Heart left ventricle (tissue), 16 donors: ENCODE measurements around the gene ZNRD2. TPM values are rescaled to one million over a fixed set of nuclear protein-coding genes. Genes with fewer than 3 reads are reported as not detected.
A peak's percentile ranks its signal among the peaks of the same experiment; 100 is the strongest.

ENCODE experiments used
- ATAC-seq, 4 donors: fragments of 200-7000 bp; cut with Tn5 transposase; one replicate each; pipeline ENCODE4 v1.9.1; 2020 to 2022; ENCODE audit warnings: moderate library complexity in 4 of 4, mild to moderate bottlenecking in 3 of 4, moderate number of reproducible peaks in 1 of 4
- DNase-seq, 5 donors: peaks; one replicate each; pipeline ENCODE4 v3.0.0-alpha.2; 2020
- H3K27ac ChIP-seq, 12 donors: fragments of 200-600 bp; sonication (generic) in 4 of 12; one replicate each; pipeline versions ENCODE4 v1.5.0 to v1.8.0; 2016 to 2022; ENCODE audit warnings: mild to moderate bottlenecking in 2 of 12
- H3K27me3 ChIP-seq, 9 donors: fragments of 200-600 bp; sonication (generic) in 2 of 9; one replicate each; pipeline versions ENCODE4 v1.5.1 to v1.8.0; 2016 to 2022; ENCODE audit warnings: mild to moderate bottlenecking in 3 of 9
- H3K36me3 ChIP-seq, 9 donors: fragments of 200-600 bp; sonication (generic) in 2 of 9; one replicate each; pipeline versions ENCODE4 v1.5.0 to v1.8.0; 2018 to 2022; ENCODE audit warnings: mild to moderate bottlenecking in 2 of 9
- H3K4me1 ChIP-seq, 12 donors: fragments of 200-600 bp; sonication (generic) in 4 of 12; one replicate each; pipeline versions ENCODE4 v1.5.0 to v1.8.0; 2016 to 2022; ENCODE audit warnings: mild to moderate bottlenecking in 3 of 12
- H3K4me3 ChIP-seq, 12 donors: fragments of 200-600 bp; sonication (generic) in 4 of 12; one replicate each; pipeline versions ENCODE4 v1.5.0 to v1.8.0; 2017 to 2022; ENCODE audit warnings: mild to moderate bottlenecking in 9 of 12, moderate library complexity in 4 of 12
- H3K9me3 ChIP-seq, 12 donors: fragments of 200-600 bp; sonication (generic) in 4 of 12; one replicate each; pipeline versions ENCODE4 v1.5.0 to v1.8.0; 2016 to 2022; ENCODE audit warnings: mild to moderate bottlenecking in 1 of 12
- POLR2A ChIP-seq, 2 donors: fragments of 450-650 bp; IDR thresholded peaks; one replicate each; pipeline ENCODE4 v1.6.1; 2017; ENCODE audit warnings: antibody characterized with exemption in 2 of 2, mild to moderate bottlenecking in 2 of 2, moderate library complexity in 2 of 2
- WGBS, 4 donors: extraction: QIAGEN DNeasy Blood & Tissue Kit in 2 of 4; methylation state at CpG; one replicate each; pipeline versions ENCODE4 v1.1.5 to v1.1.7; 2013 to 2018; 5-methylcytosine and 5-hydroxymethylcytosine counted together
- intact Hi-C, 10 donors: fragments of 100-400 bp; cut with DNase I; formaldehyde crosslinking; loops; one replicate each; pipeline versions ENCODE4 v1.11.1 to v1.14.2; 2022
- polyA plus RNA-seq, 2 donors: library from polyadenylated mRNA; stranded (reverse); fragments of 200-250 nt; gene quantifications; one replicate each; pipeline ENCODE4 v1.2.3, GENCODE V29; 2013
- total RNA-seq, 9 donors: library from RNA; depleted of rRNA in 2 of 9; stranded (reverse); fragments of >200 nt in 2 of 9; fragmentation: NEBNext Ultra II Directional in 3 of 9; extraction: Animal tissue kit (Norgen Biotek cat#: 25700) in 3 of 9; gene quantifications; one replicate each; pipeline versions ENCODE4 v1.1.0 to v1.2.4, GENCODE V29; 2016 to 2023
- TF ChIP-seq, protein P1 (sequence below), 12 donors: fragments of 200-600 bp; sonication (generic) in 4 of 12; IDR thresholded peaks; one replicate each; pipeline versions ENCODE4 v1.5.0 to v1.8.0; 2018 to 2022; ENCODE audit warnings: antibody characterized with exemption in 12 of 12, mild to moderate bottlenecking in 5 of 12
- donor health status: ischemic (EF 13 %, LVEDD 7.1; RV severe dilation, severe dysfunction).
- donor health status: healthy with polysubstance abuse.
- donor health status: DM: no; HTN: yes; CAD: no.
- donor health status: DM: no; HTN: no; CAD: no.
- donor health status: ischemic (EF 25% LVEDD 6.9; RV normal size, moderate dysfunction).
- donor health status: ischemic (EF 25% LVEDD 5.7; RV mildly dilated, moderate dysfunction).
- donor health status: healthy.
- donor health status: DM: yes; HTN: yes; CAD: no.
- donor health status: ischemic (EF 35%, LVEDD 5.7; RV mildly dilated, moderate dysfunction).
- donor health status: nonischemic (EF 11% LVEDD 7.7; RV severe dilation, severe dysfunction).
- donor health status: DM: yes; HTN: yes; CAD: no.
- donor health status: PGD.
- donor health status: ischemic (EF 29% LVEDD 5.4; RV normal size, mild dysfunction).
- donor health status: nonischemic (EF 23%, LVEDD 6.1; RV moderate dilation, normal function).

The ZNRD2 gene
- total and polyA plus RNA-seq, 11 donors, result 23.2 to 101 (median 35.7) TPM

GRCh38 chr11:65613091-65613928, 43.0 kb downstream of the ZNRD2 start:
- ATAC-seq, result no peak
- Histone ChIP-seq H3K9me3 (no peaks in the 10 kb centered on the region), H3K36me3 (peaks cover 0 to 53% (median 34%) of the 10 kb centered on the region in 9 donors), H3K27ac (peak overlapping the region; percentile 93 to 99 (median 97)), H3K4me3 (peak overlapping the region; percentile 64 to 100 (median 96)), H3K27me3 (no peaks in the 10 kb centered on the region), H3K4me1 (peaks cover 5 to 77% (median 50%) of the 10 kb centered on the region in 12 donors)
- WGBS, 4 donors, result 13 to 27% (median 18%) methylated on average over 13 to 43 of the region's 43 CpGs
- intact Hi-C loops, result loop anchor here in 6 of 10 donors (2.0 to 10.0 kb wide), 5 partner anchors 36 to 161 kb away; partner anchors contain the start of genes EHBP1L1 (in 3 of the 6), FAM89B (in 2 of the 6), KAT5 (in 1 of the 6) and ZNRD2 (in 1 of the 6)
- no peak for TF ChIP-seq POLR2A (IDR thresholded peaks at IDR 0.05)
- TF ChIP-seq, protein P1, sequence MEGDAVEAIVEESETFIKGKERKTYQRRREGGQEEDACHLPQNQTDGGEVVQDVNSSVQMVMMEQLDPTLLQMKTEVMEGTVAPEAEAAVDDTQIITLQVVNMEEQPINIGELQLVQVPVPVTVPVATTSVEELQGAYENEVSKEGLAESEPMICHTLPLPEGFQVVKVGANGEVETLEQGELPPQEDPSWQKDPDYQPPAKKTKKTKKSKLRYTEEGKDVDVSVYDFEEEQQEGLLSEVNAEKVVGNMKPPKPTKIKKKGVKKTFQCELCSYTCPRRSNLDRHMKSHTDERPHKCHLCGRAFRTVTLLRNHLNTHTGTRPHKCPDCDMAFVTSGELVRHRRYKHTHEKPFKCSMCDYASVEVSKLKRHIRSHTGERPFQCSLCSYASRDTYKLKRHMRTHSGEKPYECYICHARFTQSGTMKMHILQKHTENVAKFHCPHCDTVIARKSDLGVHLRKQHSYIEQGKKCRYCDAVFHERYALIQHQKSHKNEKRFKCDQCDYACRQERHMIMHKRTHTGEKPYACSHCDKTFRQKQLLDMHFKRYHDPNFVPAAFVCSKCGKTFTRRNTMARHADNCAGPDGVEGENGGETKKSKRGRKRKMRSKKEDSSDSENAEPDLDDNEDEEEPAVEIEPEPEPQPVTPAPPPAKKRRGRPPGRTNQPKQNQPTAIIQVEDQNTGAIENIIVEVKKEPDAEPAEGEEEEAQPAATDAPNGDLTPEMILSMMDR (IDR thresholded peaks at IDR 0.05), result no peak
- DNase-seq, result peak in 2 of 5 donors; percentile 53 to 69

DNA sequence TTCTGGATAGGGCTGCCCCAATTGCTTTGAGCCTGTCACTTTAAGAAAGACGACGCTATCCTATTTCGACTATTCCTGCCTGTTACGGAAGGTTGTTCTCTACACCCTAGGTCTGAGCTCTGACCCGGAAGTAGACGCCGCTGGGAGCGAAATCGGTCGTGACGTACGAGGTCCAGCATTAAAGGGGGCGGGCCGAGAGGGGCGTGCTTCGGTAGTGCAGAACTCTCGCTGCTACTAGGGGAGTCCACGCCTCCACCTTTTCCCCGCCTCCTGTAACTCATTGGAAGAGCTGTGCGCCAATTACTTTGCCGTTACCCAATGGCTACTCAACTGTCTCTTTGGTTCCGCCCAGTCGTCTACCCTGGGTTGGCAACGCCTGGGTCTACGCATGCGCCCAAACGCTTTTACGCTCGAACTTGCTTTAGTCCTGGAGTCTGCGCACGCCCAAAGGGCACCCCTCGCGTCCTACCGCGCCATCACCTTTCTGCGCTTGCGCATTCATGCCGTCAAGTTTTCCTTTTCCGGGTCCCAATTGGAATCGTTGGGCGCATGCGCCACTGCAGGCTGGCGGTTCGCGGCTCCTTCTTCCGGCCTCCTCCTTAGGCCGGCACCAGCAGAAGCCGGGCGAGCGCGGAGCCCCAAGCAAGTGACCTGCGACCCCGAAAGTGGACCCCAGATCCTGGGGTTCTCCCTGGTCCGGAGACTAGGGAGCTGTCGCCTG, 45.1 kb downstream of the ZNRD2 start, which contains the start of gene PCNX3:
Gene PCNX3 (plus strand): TSS at position 548 of the 721 bp plus-strand sequence. CDS start 536 bp downstream, outside the sequence.
- Histone ChIP-seq H3K27me3 (no peaks in the 10 kb centered on the region), H3K9me3 (no peaks in the 10 kb centered on the region), H3K4me1 (peaks cover 5 to 57% (median 34%) of the 10 kb centered on the region in 12 donors), H3K27ac (peak within 1 kb of the TSS; percentile 95 to 99 (median 97)), H3K4me3 (peak within 1 kb of the TSS; percentile 89 to 100 (median 96)), H3K36me3 (peaks cover 0 to 54% (median 40%) of the 10 kb centered on the region in 9 donors)
- WGBS, 4 donors, result 0% methylated on average over 43 to 55 of the region's 55 CpGs
- peak; percentile 86 to 90 (median 88) for ATAC-seq
- intact Hi-C loops, result loop anchor here in 5 of 10 donors (2.0 to 10.0 kb wide), 7 partner anchors 37 to 242 kb away; partner anchors contain the start of genes CFL1 (in 1 of the 5), KAT5 (in 1 of the 5) and RELA (in 1 of the 5)
- DNase-seq, result peak; percentile 100
- TF ChIP-seq, protein P1 (IDR thresholded peaks at IDR 0.05), result no peak
- peak in 1 of 2 donors; percentile 68 for TF ChIP-seq POLR2A (IDR thresholded peaks at IDR 0.05)

DNA sequence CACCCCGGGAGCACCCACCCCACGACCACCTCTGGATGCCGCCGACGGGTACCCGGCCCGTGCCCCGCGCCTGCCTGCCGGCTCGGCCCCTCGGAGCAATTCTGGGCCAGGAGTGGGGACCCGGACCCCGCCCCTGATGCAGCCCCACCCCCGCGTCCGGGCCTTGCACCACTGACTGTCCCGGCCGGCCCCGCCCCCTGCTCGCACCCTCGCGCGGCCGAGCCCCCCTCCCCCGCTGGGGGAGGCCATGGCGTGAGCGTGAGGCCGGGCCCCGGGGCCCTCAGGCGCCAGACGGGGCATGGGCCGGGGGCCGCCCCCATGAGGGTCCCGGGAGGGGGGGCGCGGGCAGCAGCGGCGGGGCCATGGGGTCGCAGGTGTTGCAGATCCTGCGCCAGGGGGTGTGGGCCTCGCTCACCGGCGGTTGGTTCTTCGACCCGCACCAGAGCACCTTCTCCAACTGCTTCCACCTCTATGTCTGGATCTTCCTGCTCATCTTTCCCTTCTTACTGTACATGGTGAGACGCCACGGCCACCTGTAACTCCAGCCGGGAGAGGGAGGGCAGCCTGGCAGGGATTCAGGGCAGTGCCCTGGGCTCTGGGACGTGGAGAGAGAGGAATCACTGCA, 45.8 kb downstream of the ZNRD2 start:
- ATAC-seq (peak in 2 of 4 donors; percentile 0 to 2), DNase-seq (peak in 1 of 5 donors; percentile 70)
- peaks cover 5 to 50% (median 31%) of the 10 kb centered on the region in 12 donors for H3K4me1 ChIP-seq
- H3K27me3 ChIP-seq, result no peaks in the 10 kb centered on the region
- intact Hi-C loops, result loop anchor here in 5 of 10 donors (2.0 to 10.0 kb wide), 8 partner anchors 19 to 241 kb away; partner anchors contain the start of genes CFL1 (in 1 of the 5), KAT5 (in 1 of the 5) and RELA (in 1 of the 5)
- TF ChIP-seq, protein P1 (IDR thresholded peaks at IDR 0.05), result no peak
- no peak for TF ChIP-seq POLR2A (IDR thresholded peaks at IDR 0.05)
- whole genome bisulfite sequencing, 4 donors, result 0 to 2% (median 1%) methylated on average over 10 to 50 of the region's 50 CpGs
- H3K27ac ChIP-seq, result peak overlapping the region in 11 of 12 donors; percentile 88 to 99 (median 96)
- peak overlapping the region; percentile 80 to 100 (median 96) for H3K4me3 ChIP-seq
- H3K36me3 ChIP-seq, result peaks cover 0 to 57% (median 43%) of the 10 kb centered on the region in 9 donors
- H3K9me3 ChIP-seq, result no peaks in the 10 kb centered on the region
